VCaP (cell line): Measurements from ENCODE around the gene CFAP74.
"Not testable (repeated sequence)": the region's sequence is repeated elsewhere in the genome, so short reads cannot be mapped to it uniquely, and the experiment has no call there.

Source experiments
- H3K27ac ChIP-seq: fragments of 450-650 bp; 2 replicates; pipeline ENCODE4 v1.5.1; 2017
- CTCF ChIP-seq: fragments of 450-650 bp; conservative IDR thresholded peaks from 2 replicates; pipeline ENCODE4 v1.5.1; 2017; ENCODE audit warnings: mild to moderate bottlenecking, moderate library complexity

CFAP74 gene

GRCh38 chr1:1988061-1988945 is 15.3 kb downstream of the CFAP74 start:
- H3K27ac ChIP-seq = no peak overlapping the region
- TF ChIP-seq CTCF = no peak

GRCh38 chr1:1987142-1987510 is 16.5 kb downstream of the CFAP74 start:
- H3K27ac ChIP-seq = no peak overlapping the region
- no peak for TF ChIP-seq CTCF

- H3K27ac ChIP-seq = no peak overlapping the region
- no peak for TF ChIP-seq CTCF
These were observed 17.0 kb downstream of the CFAP74 start for GRCh38 chr1:1986451-1987141.

GRCh38 chr1:1985375-1986050 is 18.1 kb downstream of the CFAP74 start:
- H3K27ac ChIP-seq = no peak overlapping the region
- TF ChIP-seq CTCF = no peak

- no peak for TF ChIP-seq CTCF
- H3K27ac ChIP-seq = no peak overlapping the region
These were observed 19.0 kb downstream of the CFAP74 start for GRCh38 chr1:1984560-1985070.

GRCh38 chr1:1982379-1983232 is 21.0 kb downstream of the CFAP74 start:
- no peak for TF ChIP-seq CTCF
- H3K27ac ChIP-seq = no peak overlapping the region

- H3K27ac ChIP-seq = not testable (repeated sequence)
These were observed 21.8 kb downstream of the CFAP74 start for GRCh38 chr1:1981631-1982327.
